OCI-LY1 (cell line): ENCODE measurements around the gene SELENOW.

Experiments
- H2AFZ ChIP-seq: fragments of 200-600 bp; sonication (generic), shearing (Covaris generic); 2 replicates; pipeline ENCODE4 v1.6.0; 2014; ENCODE audit warnings: antibody characterized with exemption, mild to moderate bottlenecking, low read length
- H3F3A ChIP-seq: fragments of 200-600 bp; sonication (generic), shearing (Covaris generic); 2 replicates; pipeline ENCODE4 v1.6.0; 2014; ENCODE audit warnings: mild to moderate bottlenecking, antibody characterized with exemption, low read length, moderate library complexity; ENCODE audit not compliant: insufficient read depth
- H3K27ac ChIP-seq: fragments of 200-600 bp; sonication (generic); 2 replicates; pipeline ENCODE4 v1.5.1; 2014; ENCODE audit warnings: low read length, mixed run types, mild to moderate bottlenecking, low read depth; ENCODE audit not compliant: poor library complexity, severe bottlenecking
- H3K27me3 ChIP-seq: fragments of 200-600 bp; sonication (generic); 2 replicates; pipeline ENCODE4 v1.6.0; 2014; ENCODE audit warnings: antibody characterized with exemption, mild to moderate bottlenecking, low read length, moderate library complexity; ENCODE audit not compliant: insufficient read depth
- H3K36me3 ChIP-seq: fragments of 200-600 bp; sonication (generic); 2 replicates; pipeline ENCODE4 v1.6.1; 2014; ENCODE audit warnings: mild to moderate bottlenecking, antibody characterized with exemption, low read length, moderate library complexity, mixed read lengths; ENCODE audit not compliant: insufficient read depth
- H3K4me1 ChIP-seq: fragments of 200-600 bp; sonication (generic); 2 replicates; pipeline ENCODE4 v1.5.1; 2014; ENCODE audit warnings: mild to moderate bottlenecking, low read length, moderate library complexity; ENCODE audit not compliant: insufficient read depth, severe bottlenecking
- H3K4me2 ChIP-seq: fragments of 200-600 bp; sonication (generic), shearing (Covaris generic); 2 replicates; pipeline ENCODE4 v1.6.1; 2014; ENCODE audit warnings: low read length
- H3K4me3 ChIP-seq: fragments of 200-600 bp; sonication (generic); 2 replicates; pipeline ENCODE4 v1.5.1; 2014; ENCODE audit warnings: low read length, low read depth, mild to moderate bottlenecking, mixed read lengths; ENCODE audit not compliant: poor library complexity, severe bottlenecking
- H3K79me2 ChIP-seq: fragments of 200-600 bp; shearing (Covaris generic); 2 replicates; pipeline ENCODE4 v1.6.1; 2016; ENCODE audit warnings: mixed run types, low read length, mixed read lengths; ENCODE audit not compliant: insufficient read depth
- H3K9ac ChIP-seq: fragments of 200-600 bp; sonication (generic), shearing (Covaris generic); 2 replicates; pipeline ENCODE4 v1.6.1; 2014; ENCODE audit warnings: mild to moderate bottlenecking, low read length, mixed read lengths
- H3K9me2 ChIP-seq: fragments of 200-600 bp; sonication (generic), shearing (Covaris generic); 2 replicates; pipeline ENCODE4 v1.6.1; 2014; ENCODE audit warnings: low read depth, mild to moderate bottlenecking, low read length, mixed read lengths
- H3K9me3 ChIP-seq: fragments of 200-600 bp; shearing (Covaris generic); 2 replicates; pipeline ENCODE4 v1.6.1; 2014; ENCODE audit warnings: low read length, mixed read lengths
- H4K20me1 ChIP-seq: fragments of 200-600 bp; sonication (generic), shearing (Covaris generic); 2 replicates; pipeline ENCODE4 v1.6.0; 2016; ENCODE audit warnings: mild to moderate bottlenecking, low read length; ENCODE audit not compliant: insufficient read depth
- EZH2 ChIP-seq: fragments of 200-600 bp; sonication (generic), shearing (Covaris generic); IDR thresholded peaks from 2 replicates; pipeline ENCODE4 v1.8.0; 2017; ENCODE audit warnings: borderline replicate concordance, mixed run types, mild to moderate bottlenecking, antibody characterized with exemption, low read length, moderate library complexity, mixed read lengths
- TF ChIP-seq, protein P1 (sequence below): fragments of 200-600 bp; sonication (generic), shearing (Covaris generic); IDR thresholded peaks from 2 replicates; pipeline ENCODE4 v1.5.1; 2017; ENCODE audit warnings: mild to moderate bottlenecking, antibody characterized with exemption, low read length, moderate library complexity, mixed read lengths

Gene SELENOW

GRCh38 chr19:47821460-47822020, 43.0 kb downstream of the SELENOW start, which contains the start of gene CRX:
Gene CRX, plus strand, starts transcription at chr19:47821937. Its CDS starts 12,507 bp downstream, at chr19:47834444.
- Histone ChIP-seq H2AFZ (no peak within 1 kb of the TSS), H3K27me3 (0 out of 2 replicates have a peak, but pooled peaks cover 4% of the 10 kb centered on the region), H3K27ac (no peak within 1 kb of the TSS), H3F3A (no peaks in the 10 kb centered on the region), H3K9ac (no peak within 1 kb of the TSS), H3K4me1 (no peaks in the 10 kb centered on the region), H3K4me3 (no peak within 1 kb of the TSS), H3K79me2 (no peaks in the 10 kb centered on the region), H4K20me1 (no peaks in the 10 kb centered on the region), H3K9me2 (no peaks in the 10 kb centered on the region), H3K4me2 (no peak within 1 kb of the TSS), H3K36me3 (no peaks in the 10 kb centered on the region), H3K9me3 (no peaks in the 10 kb centered on the region)
- TF ChIP-seq EZH2, result no peak
- TF ChIP-seq, protein P1, sequence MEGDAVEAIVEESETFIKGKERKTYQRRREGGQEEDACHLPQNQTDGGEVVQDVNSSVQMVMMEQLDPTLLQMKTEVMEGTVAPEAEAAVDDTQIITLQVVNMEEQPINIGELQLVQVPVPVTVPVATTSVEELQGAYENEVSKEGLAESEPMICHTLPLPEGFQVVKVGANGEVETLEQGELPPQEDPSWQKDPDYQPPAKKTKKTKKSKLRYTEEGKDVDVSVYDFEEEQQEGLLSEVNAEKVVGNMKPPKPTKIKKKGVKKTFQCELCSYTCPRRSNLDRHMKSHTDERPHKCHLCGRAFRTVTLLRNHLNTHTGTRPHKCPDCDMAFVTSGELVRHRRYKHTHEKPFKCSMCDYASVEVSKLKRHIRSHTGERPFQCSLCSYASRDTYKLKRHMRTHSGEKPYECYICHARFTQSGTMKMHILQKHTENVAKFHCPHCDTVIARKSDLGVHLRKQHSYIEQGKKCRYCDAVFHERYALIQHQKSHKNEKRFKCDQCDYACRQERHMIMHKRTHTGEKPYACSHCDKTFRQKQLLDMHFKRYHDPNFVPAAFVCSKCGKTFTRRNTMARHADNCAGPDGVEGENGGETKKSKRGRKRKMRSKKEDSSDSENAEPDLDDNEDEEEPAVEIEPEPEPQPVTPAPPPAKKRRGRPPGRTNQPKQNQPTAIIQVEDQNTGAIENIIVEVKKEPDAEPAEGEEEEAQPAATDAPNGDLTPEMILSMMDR, result no peak

DNA sequence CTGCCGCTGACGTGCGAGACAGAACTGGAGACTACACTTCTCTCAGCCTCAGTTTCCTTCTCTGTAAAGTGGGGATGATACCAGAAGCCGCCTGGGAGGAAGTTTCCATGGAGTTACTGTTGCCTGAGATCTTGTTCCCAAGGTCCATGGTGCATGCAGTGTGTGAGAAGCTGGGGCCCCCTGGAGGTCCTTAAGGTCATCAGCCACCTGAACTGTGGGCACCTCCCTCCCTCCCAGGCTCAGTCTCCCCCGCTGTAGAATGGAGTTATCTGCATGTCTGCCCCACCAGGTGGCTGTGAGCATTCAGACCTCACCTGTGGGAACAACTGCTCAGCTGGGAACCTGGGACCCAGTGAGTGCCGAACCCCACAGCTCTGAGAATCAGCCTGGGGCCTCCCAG, 45.9 kb downstream of the SELENOW start:
- no peaks in the 10 kb centered on the region for H3K9me2 ChIP-seq
- H3K4me1 ChIP-seq, result no peaks in the 10 kb centered on the region
- H3K79me2 ChIP-seq, result no peaks in the 10 kb centered on the region
- H3K27ac ChIP-seq, result no peak overlapping the region
- H3K27me3 ChIP-seq, result 0 out of 2 replicates have a peak, but pooled peaks cover 4% of the 10 kb centered on the region
- no peak overlapping the region for H2AFZ ChIP-seq
- no peak overlapping the region for H3K4me2 ChIP-seq
- no peak overlapping the region for H3K4me3 ChIP-seq
- no peak overlapping the region for H3K9ac ChIP-seq
- TF ChIP-seq EZH2, result no peak
- TF ChIP-seq, protein P1, result no peak
- no peaks in the 10 kb centered on the region for H3K36me3 ChIP-seq
- H3K9me3 ChIP-seq, result no peaks in the 10 kb centered on the region
- H3F3A ChIP-seq, result no peaks in the 10 kb centered on the region
- H4K20me1 ChIP-seq, result no peaks in the 10 kb centered on the region

DNA sequence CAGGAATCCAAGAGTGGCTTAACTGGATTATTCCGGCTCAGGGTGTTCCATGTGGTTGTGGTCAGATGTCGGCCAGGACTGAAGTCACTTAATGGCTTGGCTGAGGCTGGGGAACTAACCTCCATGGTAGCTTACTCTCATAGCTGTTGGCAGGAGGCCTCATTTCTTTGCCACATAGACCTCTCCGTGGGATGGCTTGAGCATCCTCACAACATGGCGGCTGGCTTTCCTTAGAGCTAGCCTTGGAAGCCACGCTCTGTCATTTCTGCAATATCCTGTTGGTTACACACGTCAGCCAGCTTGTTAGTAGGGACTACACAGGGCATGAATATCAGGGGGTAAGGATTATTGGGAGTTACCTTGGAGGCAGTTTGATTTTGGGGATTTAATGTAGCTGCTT, 48.3 kb downstream of the SELENOW start:
- Histone ChIP-seq H2AFZ (no peak overlapping the region), H3K79me2 (no peaks in the 10 kb centered on the region), H3K4me2 (no peak overlapping the region), H3K36me3 (no peaks in the 10 kb centered on the region), H3K9me3 (no peaks in the 10 kb centered on the region), H3F3A (no peaks in the 10 kb centered on the region), H3K9me2 (no peaks in the 10 kb centered on the region), H3K4me3 (no peak overlapping the region), H3K4me1 (no peaks in the 10 kb centered on the region), H4K20me1 (no peaks in the 10 kb centered on the region), H3K9ac (no peak overlapping the region), H3K27me3 (0 out of 2 replicates have a peak, but pooled peaks cover under 1% of the 10 kb centered on the region), H3K27ac (no peak overlapping the region)
- TF ChIP-seq, protein P1, result no peak
